Measurements from ENCODE around the gene COL1A1.

Gene COL1A1

DNA sequence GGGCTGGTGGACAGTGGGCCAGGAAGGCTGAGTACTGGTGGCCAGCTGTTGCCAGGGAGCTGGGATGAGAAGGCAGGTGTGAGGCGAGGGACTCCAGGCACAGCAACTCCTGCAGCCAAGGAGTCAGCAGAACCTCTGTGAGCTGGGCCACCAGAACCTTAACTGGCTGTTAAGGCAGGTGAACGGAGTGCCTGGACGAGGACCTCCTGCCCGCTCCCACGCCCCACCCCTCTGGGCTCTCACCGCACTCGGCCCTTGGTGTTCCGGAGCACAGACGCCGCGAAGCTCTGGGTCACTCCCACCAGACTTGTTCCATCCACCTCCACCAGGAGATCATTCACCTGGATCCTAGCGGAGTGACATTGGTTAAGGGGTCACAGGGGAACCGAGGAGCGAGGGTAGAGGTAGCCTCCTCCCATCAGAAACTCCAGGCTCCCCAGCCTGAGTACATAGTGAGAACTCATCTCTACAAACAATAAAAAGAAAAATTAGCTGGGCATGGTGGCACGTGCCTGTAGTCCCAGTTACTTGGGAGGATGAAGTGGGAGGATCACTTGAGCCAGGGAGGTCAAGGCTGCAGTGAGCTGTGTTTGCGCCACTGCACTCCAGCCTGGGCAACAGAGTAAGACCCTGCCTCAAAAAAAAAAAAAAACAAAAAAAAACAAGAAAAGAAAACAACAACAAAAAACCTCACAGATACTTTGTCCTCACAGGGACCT, 60.2 kb downstream of the COL1A1 start:
- DNase-seq (ENCODE audit: low spot score) = no peak

DNA sequence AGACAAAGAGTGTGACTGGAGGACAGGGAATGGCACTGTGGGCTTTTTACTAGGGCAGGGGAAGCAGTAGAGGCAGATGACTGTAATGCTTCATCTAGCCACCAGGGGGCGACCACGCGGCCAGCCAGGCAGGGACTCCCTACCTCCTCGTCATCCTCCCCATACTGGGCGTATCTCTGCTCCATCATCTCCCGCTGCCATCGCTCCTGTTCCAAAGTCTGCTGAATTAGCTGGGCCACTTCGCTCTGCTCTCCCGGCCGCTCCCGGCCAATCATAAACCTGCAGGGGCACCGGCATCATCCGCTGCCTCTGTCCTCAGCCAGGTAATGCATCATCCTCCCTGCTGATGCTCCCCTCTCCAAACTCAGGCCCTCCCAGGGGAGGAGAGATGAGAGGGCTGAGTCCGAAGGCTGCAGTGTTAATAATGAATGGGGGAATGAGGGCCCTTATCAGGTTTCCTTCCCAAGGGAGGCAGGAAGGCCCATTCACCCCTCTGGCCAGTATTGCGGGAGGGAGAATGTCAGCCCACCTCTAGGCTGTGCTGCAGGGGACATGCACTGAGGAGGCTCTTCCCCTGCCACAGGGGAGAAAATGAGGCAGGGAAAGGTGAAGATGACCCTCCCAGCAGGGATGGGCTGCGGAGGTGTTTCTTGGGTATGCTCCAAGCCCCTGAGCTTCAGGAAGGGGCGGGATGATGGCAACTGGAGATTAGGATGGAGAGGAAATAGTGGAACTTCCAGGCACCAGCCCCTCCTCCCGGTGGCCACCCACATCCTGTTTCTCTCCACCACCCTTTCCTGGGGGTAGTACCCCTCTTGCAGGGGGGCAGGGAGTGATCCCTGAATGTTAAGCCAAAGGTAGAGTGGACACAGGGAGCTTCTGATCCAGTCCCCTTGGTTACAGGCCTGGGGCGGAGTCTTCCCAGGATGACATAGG, 61.2 kb downstream of the COL1A1 start:
- DNase-seq (ENCODE audit: low spot score) = peak; percentile 92

DNA sequence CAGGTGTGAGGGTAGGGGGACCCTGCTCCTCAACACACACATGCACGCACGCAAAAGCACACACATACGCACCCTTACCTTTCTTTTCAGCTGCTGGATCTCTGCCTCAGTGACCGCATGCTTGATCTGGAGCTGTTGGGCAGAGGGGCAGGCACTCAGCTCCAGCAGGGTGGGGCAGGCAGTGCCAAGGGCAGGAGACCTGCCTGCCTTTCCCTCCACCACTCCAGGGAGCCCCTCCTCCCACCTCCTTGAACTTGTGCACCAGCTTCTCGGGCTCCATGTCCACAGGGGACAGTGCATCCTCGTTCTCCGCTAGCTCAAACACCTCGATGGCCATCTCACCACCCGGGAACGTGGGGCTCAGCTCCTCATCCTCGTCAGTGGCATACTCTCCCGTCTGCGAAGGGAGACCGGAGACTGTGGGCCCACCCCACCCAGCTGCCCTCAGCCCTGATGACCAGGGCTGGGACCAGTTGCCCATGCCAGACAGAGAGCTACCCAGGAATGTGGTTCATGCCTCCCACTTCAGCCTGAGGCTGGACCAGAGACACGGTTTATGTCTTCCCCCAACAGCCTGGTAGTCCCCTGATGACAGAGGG, 62.1 kb downstream of the COL1A1 start:
- no peak for DNase-seq (ENCODE audit: low spot score)

DNA sequence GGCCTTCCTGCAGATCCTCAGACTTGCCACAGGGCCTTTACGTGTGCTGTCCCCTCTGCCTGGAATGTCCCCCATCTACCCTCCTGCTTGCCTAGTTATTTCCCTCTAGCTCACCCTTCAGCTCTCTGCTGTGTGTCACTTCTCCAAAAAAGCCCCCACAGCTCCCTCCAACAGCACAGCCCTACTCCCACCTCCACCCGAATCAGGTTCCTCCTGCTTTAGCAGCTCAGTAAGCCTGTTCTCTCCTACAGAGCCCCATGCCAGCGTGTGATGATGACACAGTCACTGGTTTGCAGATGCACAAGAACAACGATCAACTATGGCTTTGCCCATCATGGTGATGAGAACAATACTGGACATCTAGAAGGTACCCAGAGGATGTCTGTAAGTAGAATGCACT, 64.4 kb downstream of the COL1A1 start:
- no peak for DNase-seq (ENCODE audit: low spot score)

DNA sequence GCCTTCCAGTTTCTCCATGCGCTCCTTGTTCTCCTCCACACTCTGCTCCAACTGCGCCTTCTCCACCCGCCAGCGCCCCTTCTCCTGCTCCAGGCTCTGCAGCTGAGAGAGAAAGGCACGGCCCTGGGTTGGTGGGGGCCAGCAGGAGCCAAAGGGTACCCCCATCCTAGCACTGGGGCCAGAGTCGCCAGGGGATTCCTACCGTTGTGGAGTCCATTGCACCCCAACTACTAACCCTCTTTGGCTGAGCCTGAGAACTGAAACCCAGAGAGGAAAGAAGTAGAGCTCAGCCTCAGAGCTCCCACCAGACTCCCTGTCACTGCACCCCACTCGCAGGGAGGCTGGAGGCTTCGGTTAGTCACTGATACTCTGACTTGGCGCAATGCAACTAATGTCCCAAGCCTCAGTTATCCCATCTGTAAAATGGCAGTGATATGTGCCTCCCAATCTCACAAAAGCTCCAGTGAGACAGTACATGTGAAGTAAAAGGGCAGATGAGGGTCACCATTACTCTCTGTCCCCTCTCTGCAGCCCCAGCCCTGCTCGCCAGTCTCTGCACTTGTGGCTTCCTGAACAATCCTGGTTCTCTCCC, 65.2 kb downstream of the COL1A1 start:
- DNase-seq (ENCODE audit: low spot score) = no peak

DNA sequence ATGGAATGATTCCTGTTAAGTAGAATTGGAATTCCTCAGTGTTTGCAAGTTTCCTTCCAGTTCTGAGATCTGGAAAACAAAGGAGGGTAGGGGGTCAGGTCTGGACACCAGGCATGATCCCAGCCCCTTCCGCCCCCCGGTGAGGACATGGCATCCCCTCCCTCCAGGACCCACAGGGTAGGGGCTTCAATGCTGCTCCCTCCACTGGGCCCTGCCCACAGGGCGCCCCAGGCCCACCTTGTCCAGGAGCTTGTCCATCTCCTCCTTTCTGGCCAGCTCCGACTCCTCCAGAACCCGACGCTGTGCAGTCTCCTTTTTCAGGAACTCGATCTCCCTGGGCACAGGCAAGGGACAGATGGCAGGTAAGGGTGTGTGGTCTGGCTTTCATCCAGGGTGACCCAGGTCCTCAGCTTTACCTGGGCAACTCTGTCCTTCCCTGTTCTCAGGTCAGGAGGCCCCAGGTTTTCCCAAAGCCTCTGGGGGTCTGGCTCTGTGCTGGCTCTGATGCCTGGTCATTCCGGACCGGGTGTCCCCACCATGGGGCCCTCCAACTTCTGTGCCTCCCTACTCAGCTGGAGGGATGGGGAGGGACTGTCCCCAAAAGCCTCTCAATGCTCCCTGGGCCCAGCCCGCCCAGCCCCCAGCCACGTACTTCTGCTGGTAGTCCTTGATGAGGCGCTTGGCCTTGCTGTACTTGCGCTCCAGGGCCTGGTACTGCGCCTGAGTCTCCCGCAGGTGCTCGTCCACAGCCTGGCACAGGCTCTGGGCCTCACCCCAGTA, 65.9 kb downstream of the COL1A1 start:
- no peak for DNase-seq (ENCODE audit: low spot score)

DNA sequence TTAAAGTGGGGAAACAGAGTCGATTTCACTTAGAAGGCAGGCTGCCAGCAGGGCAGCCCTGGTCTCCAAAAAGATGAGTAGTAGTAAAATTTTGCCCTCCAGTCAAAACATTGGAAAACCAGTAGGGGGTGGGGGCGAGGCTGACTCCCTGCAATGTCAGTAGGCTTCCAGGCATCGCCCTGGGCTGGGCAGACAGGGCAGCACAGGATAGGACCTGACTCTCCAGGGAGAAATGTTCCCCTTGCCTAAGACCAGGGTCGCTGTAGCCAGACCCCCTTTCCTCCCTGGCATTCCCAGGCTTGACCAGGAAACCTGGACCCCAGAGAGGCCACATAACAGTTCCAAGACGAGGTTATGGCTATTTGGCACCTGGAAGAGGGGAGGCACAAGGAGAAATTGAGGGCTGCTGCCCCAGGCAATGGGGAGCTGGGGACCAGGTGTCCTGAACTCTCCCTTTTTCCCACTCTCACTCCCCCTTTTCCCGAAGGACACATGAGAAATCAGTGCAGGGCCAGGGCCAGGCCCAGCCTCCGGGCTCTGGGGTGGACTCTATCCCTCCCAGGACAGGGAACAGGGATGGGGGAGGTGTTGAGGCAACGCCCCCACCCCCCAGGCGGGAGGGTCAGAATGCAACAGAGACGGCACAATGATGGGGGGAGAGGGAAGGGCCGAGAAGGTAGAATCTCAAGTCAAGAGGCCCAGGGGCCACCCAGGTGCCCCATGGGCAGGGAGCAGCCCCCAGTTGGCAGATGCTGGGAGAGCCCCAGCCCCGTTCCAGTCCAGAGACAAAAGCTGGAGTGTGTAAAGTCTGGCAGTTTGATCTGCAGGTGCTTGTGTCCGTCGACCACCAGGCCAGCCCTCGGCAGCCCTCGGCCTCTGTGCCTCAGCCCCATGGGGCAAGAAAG, 67.0 kb downstream of the COL1A1 start:
- DNase-seq (ENCODE audit: low spot score) = no peak

DNA sequence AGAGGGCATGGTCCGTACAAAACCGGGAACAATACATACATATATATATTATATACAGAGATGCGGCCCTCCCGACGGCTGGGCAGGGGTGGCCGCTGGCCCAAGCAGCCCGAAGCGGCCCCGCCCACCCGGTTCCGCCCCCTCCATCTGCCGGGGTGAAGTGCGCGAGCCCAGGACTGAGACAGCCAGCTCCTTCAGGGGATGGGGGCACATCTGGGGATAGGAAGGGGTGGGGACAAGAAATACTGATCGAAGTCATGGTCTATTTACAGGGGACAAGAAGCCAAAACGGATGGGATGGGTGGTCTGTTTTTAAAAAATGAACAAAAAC, 67.7 kb downstream of the COL1A1 start:
- DNase-seq (ENCODE audit: low spot score) = no peak

Data from AG08396 (cell line).